Measurements from ENCODE around the gene SPSB1.

The SPSB1 gene

GRCh38 chr1:9328201-9328600 is 35.5 kb downstream of the SPSB1 start:
- peaks cover 0 to 8% of the 10 kb centered on the region in 2 donors for H3K27me3 Mint-ChIP-seq
- no peak overlapping the region for H3K27ac Mint-ChIP-seq
- H3K9me3 Mint-ChIP-seq: no peaks in the 10 kb centered on the region
- H3K36me3 Mint-ChIP-seq (ENCODE audit: insufficient read depth): no peaks in the 10 kb centered on the region
- DNase-seq (no peak), ATAC-seq (replicated peaks) (no peak)
- H3K4me1 Mint-ChIP-seq (ENCODE audit: low read depth in 2 of 2): peaks cover 4 to 5% of the 10 kb centered on the region in 2 donors
- no peak overlapping the region for H3K4me3 Mint-ChIP-seq

DNA sequence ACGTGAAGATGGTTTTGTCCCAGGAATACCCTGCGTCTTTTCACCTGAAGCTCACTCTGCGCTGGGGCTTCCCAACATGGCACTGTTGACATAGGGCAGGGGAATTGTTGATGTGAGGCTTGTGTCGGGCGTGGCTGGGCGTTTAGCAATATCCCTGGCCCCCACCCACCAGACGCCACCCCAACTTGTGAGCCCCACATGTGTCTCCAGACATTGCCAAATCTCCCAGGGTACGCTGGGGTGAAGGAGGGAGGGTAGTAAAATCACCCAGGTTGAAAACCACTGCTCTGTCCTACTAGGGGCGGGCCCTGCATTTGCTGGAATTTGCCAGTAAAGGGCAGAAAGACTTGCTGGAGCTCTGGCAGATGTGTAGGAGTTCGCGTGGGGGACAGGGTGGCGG is 36.0 kb downstream of the SPSB1 start:
- DNase-seq: no peak
- ATAC-seq (replicated peaks): no peak
- H3K9me3 Mint-ChIP-seq: no peaks in the 10 kb centered on the region
- peaks cover 0 to 8% of the 10 kb centered on the region in 2 donors for H3K27me3 Mint-ChIP-seq
- H3K27ac Mint-ChIP-seq: no peak overlapping the region
- H3K4me1 Mint-ChIP-seq (ENCODE audit: low read depth in 2 of 2): peaks cover 4 to 5% of the 10 kb centered on the region in 2 donors
- H3K36me3 Mint-ChIP-seq (ENCODE audit: insufficient read depth): no peaks in the 10 kb centered on the region
- H3K4me3 Mint-ChIP-seq: no peak overlapping the region

DNA sequence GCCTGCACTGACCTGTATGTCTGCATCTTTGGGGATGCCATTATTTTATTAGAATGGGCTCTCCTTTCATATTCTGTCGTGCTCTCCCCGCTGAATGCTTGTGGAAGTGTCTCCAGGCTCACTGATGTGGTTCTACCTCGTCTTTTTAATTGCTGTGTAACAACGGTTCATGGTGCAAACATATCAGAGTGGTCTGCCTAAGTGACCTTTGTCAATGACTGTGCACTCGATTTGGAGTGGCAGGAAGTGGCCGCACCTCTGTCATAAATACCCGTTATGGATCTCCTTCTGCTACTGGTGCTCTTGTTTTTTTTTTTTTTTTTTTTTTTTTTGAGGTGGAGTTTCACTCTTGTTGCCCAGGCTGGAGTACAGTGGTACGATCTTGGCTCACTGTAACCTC is 38.3 kb downstream of the SPSB1 start:
- H3K9me3 Mint-ChIP-seq: no peaks in the 10 kb centered on the region
- H3K4me3 Mint-ChIP-seq: no peak overlapping the region
- no peaks in the 10 kb centered on the region for H3K36me3 Mint-ChIP-seq (ENCODE audit: insufficient read depth)
- ATAC-seq (replicated peaks) (no peak), DNase-seq (no peak)
- H3K27me3 Mint-ChIP-seq: no peaks in the 10 kb centered on the region
- H3K4me1 Mint-ChIP-seq (ENCODE audit: low read depth in 2 of 2): peaks cover 4 to 5% of the 10 kb centered on the region in 2 donors
- H3K27ac Mint-ChIP-seq: no peak overlapping the region

DNA sequence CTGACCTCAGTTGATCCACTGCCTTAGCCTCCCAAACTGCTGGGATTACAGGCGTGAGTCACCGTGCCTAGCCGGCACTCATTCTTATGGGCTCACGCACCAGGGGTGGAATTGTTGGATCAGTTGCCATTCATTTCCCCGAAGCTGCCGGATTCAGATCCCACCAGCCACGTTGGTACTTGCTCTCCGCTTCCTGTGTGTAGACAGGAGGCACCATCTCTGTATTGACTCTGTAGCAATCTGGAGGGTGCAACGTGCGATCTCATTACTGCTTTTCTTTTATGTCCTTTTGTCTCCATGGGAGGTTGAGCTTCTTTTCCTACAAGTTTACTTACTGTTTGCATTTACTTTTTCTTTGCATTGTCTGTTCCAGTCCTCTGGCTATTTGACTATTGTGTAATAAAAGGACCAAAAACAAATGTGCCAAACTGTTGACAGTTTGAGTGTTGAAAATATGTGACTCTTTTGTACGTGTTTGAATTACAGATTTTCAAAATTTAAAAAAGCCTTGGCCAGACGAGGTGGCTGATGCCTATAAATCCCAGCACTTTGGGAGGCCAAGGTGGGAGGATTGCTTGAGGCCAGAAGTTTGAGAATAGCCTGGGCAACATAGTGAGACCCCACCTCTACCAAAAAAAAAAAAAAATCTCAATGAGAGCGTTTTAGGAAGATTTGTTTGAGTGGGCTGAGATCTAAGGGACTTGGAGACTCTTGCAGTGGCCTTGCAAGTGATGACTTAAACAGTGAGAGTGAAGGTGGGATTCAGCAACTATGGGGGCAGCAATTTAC is 39.1 kb downstream of the SPSB1 start:
- Mint-ChIP-seq H3K4me1 (ENCODE audit: low read depth in 2 of 2) (peaks cover 4 to 5% of the 10 kb centered on the region in 2 donors), H3K4me3 (no peak overlapping the region), H3K27ac (no peak overlapping the region), H3K9me3 (no peaks in the 10 kb centered on the region), H3K36me3 (ENCODE audit: insufficient read depth) (no peaks in the 10 kb centered on the region), H3K27me3 (no peaks in the 10 kb centered on the region)
- DNase-seq: no peak
- ATAC-seq (replicated peaks): no peak

GRCh38 chr1:9332513-9333143 is 39.9 kb downstream of the SPSB1 start:
- no peaks in the 10 kb centered on the region for H3K27me3 Mint-ChIP-seq
- no peaks in the 10 kb centered on the region for H3K9me3 Mint-ChIP-seq
- H3K27ac Mint-ChIP-seq: no peak overlapping the region
- H3K36me3 Mint-ChIP-seq (ENCODE audit: insufficient read depth): no peaks in the 10 kb centered on the region
- no peak overlapping the region for H3K4me3 Mint-ChIP-seq
- peaks cover 4 to 5% of the 10 kb centered on the region in 2 donors for H3K4me1 Mint-ChIP-seq (ENCODE audit: low read depth in 2 of 2)
- ATAC-seq (replicated peaks): no peak
- no peak for DNase-seq

DNA sequence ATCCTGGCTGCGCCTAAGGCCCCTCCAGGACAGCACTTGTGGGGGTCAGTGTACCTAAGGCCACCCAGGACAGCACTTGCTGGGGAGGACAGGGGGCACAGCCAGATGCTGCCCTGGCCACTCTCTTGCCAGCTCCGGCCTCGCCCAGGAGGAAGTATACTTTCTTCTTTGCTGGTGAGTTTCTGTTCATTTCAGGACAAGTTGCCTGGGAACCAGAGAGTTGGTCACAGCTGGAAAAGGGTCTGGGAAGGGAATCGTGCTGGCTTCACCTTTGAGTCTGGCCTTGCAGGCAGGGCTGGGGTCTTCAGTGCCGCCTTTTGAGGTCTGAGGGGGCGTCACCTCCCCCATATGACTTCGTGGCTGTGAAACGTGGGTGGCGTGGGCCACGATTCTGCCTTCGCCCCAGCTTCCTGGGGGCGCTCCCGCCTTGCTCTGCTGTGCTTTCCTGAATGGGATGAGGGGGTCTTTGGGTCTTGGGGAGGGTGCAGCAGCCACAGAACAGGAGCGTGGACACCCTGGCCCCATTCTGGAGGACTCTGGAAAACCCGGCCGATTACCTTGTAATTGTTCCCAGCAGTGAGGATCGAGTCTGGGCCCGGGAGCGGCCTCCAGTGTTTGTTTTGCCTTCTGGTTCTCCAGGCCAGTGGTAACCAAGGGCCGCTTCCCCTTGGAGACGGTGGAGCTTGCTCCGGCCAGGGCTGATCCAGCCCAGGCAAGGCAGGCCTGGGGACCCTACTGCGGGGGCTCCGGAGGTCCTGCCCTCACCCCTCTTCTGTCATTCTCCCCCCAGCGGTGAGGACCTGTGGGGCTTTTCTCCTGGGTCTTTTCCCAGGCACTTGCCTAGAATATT is 45.9 kb downstream of the SPSB1 start:
- no peak overlapping the region for H3K4me3 Mint-ChIP-seq
- H3K27ac Mint-ChIP-seq: no peak overlapping the region
- no peaks in the 10 kb centered on the region for H3K4me1 Mint-ChIP-seq (ENCODE audit: low read depth in 2 of 2)
- H3K36me3 Mint-ChIP-seq (ENCODE audit: insufficient read depth): no peaks in the 10 kb centered on the region
- ATAC-seq (replicated peaks): no peak
- no peaks in the 10 kb centered on the region for H3K27me3 Mint-ChIP-seq
- no peak for DNase-seq
- no peaks in the 10 kb centered on the region for H3K9me3 Mint-ChIP-seq

GRCh38 chr1:9340172-9340854 is 47.6 kb downstream of the SPSB1 start:
- H3K27ac Mint-ChIP-seq: no peak overlapping the region
- H3K4me1 Mint-ChIP-seq (ENCODE audit: low read depth in 2 of 2): no peaks in the 10 kb centered on the region
- ATAC-seq (replicated peaks): no peak
- H3K4me3 Mint-ChIP-seq: no peak overlapping the region
- DNase-seq: no peak
- H3K36me3 Mint-ChIP-seq (ENCODE audit: insufficient read depth): no peaks in the 10 kb centered on the region
- no peaks in the 10 kb centered on the region for H3K9me3 Mint-ChIP-seq
- no peaks in the 10 kb centered on the region for H3K27me3 Mint-ChIP-seq

- DNase-seq (no peak), ATAC-seq (replicated peaks) (no peak)
- no peak overlapping the region for H3K4me3 Mint-ChIP-seq
- no peaks in the 10 kb centered on the region for H3K4me1 Mint-ChIP-seq (ENCODE audit: low read depth in 2 of 2)
- H3K27ac Mint-ChIP-seq: no peak overlapping the region
- no peaks in the 10 kb centered on the region for H3K9me3 Mint-ChIP-seq
- H3K27me3 Mint-ChIP-seq: no peaks in the 10 kb centered on the region
- H3K36me3 Mint-ChIP-seq (ENCODE audit: insufficient read depth): no peaks in the 10 kb centered on the region
Measured at GRCh38 chr1:9340864-9341263, 48.2 kb downstream of the SPSB1 start.

GRCh38 chr1:9341301-9341845 is 48.7 kb downstream of the SPSB1 start:
- Mint-ChIP-seq H3K4me3 (no peak overlapping the region), H3K27me3 (no peaks in the 10 kb centered on the region), H3K27ac (no peak overlapping the region), H3K4me1 (ENCODE audit: low read depth in 2 of 2) (no peaks in the 10 kb centered on the region), H3K36me3 (ENCODE audit: insufficient read depth) (no peaks in the 10 kb centered on the region), H3K9me3 (no peaks in the 10 kb centered on the region)
- ATAC-seq (replicated peaks) (no peak), DNase-seq (no peak)

- Mint-ChIP-seq H3K36me3 (ENCODE audit: insufficient read depth) (no peaks in the 10 kb centered on the region), H3K27me3 (peaks cover 0 to 2% of the 10 kb centered on the region in 2 donors), H3K9me3 (no peaks in the 10 kb centered on the region), H3K4me3 (no peak overlapping the region), H3K27ac (no peak overlapping the region), H3K4me1 (ENCODE audit: low read depth in 2 of 2) (peaks cover 0 to 2% of the 10 kb centered on the region in 2 donors)
- ATAC-seq (replicated peaks) (no peak), DNase-seq (no peak)
Measured at GRCh38 chr1:9343269-9343668, 50.6 kb downstream of the SPSB1 start.

DNA sequence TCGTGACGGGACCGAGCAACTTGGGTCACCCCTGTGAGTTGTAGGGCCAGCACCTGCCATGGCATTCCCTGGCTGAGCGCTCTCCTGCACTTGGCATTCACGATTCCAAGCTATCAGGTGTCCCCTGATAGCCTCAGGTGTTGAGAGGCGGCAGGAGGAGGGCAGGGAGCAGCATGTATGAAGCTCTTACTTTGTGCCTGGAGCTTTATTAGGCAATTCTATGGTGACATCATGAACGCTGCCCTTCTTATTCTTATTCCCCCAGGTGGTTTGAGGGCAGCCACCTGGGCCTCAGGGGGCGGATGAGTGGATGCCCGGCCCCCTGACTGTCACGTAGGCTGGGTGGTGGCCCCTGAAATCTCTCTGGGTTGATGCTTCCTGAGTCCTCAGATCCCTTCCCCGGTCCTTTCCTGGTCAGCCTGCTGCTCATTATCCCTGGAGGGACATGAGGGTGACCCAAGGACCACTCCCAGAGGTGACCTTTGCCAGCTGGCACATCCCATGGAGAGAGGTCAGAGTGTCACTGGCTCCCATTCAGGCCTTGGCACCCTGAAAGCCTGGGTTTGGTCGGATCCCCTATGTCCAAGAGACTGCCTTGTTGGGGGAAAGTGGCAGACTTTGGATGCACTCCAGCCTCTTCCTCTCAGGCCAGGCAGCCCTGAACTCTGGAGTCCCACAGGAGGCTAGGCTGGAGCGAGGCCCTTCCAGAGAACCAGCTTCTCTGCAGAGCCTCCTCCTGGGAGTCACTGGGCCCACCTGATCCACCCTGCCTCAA is 51.9 kb downstream of the SPSB1 start:
- DNase-seq: no peak
- H3K36me3 Mint-ChIP-seq (ENCODE audit: insufficient read depth): no peaks in the 10 kb centered on the region
- H3K27ac Mint-ChIP-seq: no peak overlapping the region
- no peak overlapping the region for H3K4me3 Mint-ChIP-seq
- peaks cover 0 to 16% of the 10 kb centered on the region in 2 donors for H3K27me3 Mint-ChIP-seq
- peaks cover 0 to 2% of the 10 kb centered on the region in 2 donors for H3K4me1 Mint-ChIP-seq (ENCODE audit: low read depth in 2 of 2)
- ATAC-seq (replicated peaks): no peak
- no peaks in the 10 kb centered on the region for H3K9me3 Mint-ChIP-seq

- Mint-ChIP-seq H3K27me3 (peaks cover 0 to 17% of the 10 kb centered on the region in 2 donors), H3K9me3 (no peaks in the 10 kb centered on the region), H3K27ac (no peak overlapping the region), H3K4me1 (ENCODE audit: low read depth in 2 of 2) (peaks cover 0 to 4% of the 10 kb centered on the region in 2 donors), H3K36me3 (ENCODE audit: insufficient read depth) (no peaks in the 10 kb centered on the region), H3K4me3 (no peak overlapping the region)
- DNase-seq (no peak), ATAC-seq (replicated peaks) (no peak)
Measured at GRCh38 chr1:9345471-9345870, 52.8 kb downstream of the SPSB1 start.
